ENCODE results near the gene BCL2L2.

DNA sequence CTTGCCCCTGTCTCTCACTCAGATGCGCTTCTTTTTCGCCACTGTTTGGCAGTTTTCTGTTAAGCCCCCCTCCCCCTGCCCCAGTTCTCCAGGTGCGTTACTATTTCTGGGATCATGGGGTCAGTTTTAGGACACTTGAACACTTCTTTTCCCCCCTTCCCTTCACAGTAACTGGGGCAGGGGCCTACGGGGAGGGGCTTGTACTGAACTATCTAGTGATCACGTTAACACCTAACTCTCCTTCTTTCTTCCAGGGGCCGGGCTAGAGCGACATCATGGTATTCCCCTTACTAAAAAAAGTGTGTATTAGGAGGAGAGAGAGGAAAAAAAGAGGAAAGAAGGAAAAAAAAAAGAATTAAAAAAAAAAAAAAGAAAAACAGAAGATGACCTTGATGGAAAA, 18.4 kb downstream of the BCL2L2 start:
- TF ChIP-seq, protein P1, sequence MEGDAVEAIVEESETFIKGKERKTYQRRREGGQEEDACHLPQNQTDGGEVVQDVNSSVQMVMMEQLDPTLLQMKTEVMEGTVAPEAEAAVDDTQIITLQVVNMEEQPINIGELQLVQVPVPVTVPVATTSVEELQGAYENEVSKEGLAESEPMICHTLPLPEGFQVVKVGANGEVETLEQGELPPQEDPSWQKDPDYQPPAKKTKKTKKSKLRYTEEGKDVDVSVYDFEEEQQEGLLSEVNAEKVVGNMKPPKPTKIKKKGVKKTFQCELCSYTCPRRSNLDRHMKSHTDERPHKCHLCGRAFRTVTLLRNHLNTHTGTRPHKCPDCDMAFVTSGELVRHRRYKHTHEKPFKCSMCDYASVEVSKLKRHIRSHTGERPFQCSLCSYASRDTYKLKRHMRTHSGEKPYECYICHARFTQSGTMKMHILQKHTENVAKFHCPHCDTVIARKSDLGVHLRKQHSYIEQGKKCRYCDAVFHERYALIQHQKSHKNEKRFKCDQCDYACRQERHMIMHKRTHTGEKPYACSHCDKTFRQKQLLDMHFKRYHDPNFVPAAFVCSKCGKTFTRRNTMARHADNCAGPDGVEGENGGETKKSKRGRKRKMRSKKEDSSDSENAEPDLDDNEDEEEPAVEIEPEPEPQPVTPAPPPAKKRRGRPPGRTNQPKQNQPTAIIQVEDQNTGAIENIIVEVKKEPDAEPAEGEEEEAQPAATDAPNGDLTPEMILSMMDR (IDR thresholded peaks at IDR 0.05): no peak
- TF ChIP-seq EZH2 (IDR thresholded peaks at IDR 0.05; ENCODE audit: borderline replicate concordance, insufficient read depth, low read depth, low read length, poor library complexity, severe bottlenecking): no peak

Data from B cell (primary cell).